Measurements from ENCODE around the gene PMF1. TPM values are rescaled to one million over a fixed set of nuclear protein-coding genes. Genes with fewer than 3 reads are reported as not detected.

Gene PMF1
- total and polyA plus RNA-seq, 2 donors (not counting 3 experiments of a cell fraction or from before 2014, with no cell fraction given), result 58.4 to 134 TPM

DNA sequence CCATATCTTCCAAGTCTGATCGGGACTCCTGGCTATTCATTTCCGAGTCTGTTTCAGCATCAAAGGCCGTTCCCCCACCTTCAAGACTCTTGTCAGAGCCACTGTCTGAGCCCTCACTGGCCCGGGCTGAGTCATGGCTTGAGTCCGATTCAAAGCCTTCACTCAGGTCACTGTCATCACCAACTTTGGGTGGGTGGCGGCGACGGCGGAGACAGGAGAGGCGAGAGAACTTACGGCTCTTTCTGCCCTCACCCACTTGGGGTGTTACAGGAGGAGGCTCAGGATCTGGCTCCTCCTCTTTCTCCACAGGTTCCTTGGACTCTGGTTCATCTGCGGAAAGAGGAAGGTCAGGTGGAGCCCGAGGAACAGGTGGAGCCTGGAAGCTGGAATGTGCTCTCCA is 53.2 kb downstream of the PMF1 start:
- no peak for FAIRE-seq
- dilution Hi-C loops (cut with MboI; ENCODE audit: extremely low pct_ligation_motif_present, low sequenced_read_pairs) (no loop called here), intact Hi-C loops (cut with micrococcal nuclease) (no loop called here)
- BruUV-seq (replicated peaks), result TSS peak; percentile 68
- Histone ChIP-seq H3K9ac (replicated peaks; ENCODE audit: extremely low read depth, insufficient read depth, low read length) (no peak overlapping the region), H3K9me3 (replicated peaks; ENCODE audit: control insufficient read depth, insufficient read depth, low read length) (no peaks in the 10 kb centered on the region), H2AFZ (ENCODE audit: low read depth, low read length) (no peak overlapping the region), H4K20me1 (replicated peaks; ENCODE audit: control insufficient read depth, extremely low read depth, insufficient read depth, low read length) (no peaks in the 10 kb centered on the region), H3K4me1 (ENCODE audit: control insufficient read depth, extremely low read depth, insufficient read depth, low read length) (no peaks in the 10 kb centered on the region), H3K9me1 (replicated peaks; ENCODE audit: control insufficient read depth, extremely low read depth, insufficient read depth, low read length) (no peaks in the 10 kb centered on the region), H3K4me2 (ENCODE audit: insufficient read depth, low read length) (no peak overlapping the region), H3K36me3 (ENCODE audit: control insufficient read depth in 2 of 2, extremely low read depth in 1 of 2, insufficient read depth in 2 of 2, low read length in 2 of 2) (peaks cover 17 to 64% of the 10 kb centered on the region in 2 experiments), H3K4me3 (replicated peaks in 1 of 3; ENCODE audit: insufficient read depth in 1 of 3, low read depth in 1 of 3, low read length in 3 of 3) (no peak overlapping the region), H3K27me3 (ENCODE audit: control insufficient read depth in 2 of 2, insufficient read depth in 2 of 2, low read length in 2 of 2) (no peaks in the 10 kb centered on the region), H3K79me2 (ENCODE audit: control insufficient read depth, insufficient read depth, low read length) (no peaks in the 10 kb centered on the region), H3K27ac (ENCODE audit: insufficient read depth, low read depth, low read length) (no peak overlapping the region)
- DNase-seq (ENCODE audit: low read depth, low spot score), result no peak
- TF ChIP-seq, protein P1, sequence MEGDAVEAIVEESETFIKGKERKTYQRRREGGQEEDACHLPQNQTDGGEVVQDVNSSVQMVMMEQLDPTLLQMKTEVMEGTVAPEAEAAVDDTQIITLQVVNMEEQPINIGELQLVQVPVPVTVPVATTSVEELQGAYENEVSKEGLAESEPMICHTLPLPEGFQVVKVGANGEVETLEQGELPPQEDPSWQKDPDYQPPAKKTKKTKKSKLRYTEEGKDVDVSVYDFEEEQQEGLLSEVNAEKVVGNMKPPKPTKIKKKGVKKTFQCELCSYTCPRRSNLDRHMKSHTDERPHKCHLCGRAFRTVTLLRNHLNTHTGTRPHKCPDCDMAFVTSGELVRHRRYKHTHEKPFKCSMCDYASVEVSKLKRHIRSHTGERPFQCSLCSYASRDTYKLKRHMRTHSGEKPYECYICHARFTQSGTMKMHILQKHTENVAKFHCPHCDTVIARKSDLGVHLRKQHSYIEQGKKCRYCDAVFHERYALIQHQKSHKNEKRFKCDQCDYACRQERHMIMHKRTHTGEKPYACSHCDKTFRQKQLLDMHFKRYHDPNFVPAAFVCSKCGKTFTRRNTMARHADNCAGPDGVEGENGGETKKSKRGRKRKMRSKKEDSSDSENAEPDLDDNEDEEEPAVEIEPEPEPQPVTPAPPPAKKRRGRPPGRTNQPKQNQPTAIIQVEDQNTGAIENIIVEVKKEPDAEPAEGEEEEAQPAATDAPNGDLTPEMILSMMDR (IDR thresholded peaks at IDR 0.05; ENCODE audit: extremely low read depth in 1 of 2, insufficient read depth in 1 of 2, low read depth in 1 of 2, low read length in 2 of 2), result no peak
- TF ChIP-seq FOS (IDR thresholded peaks at IDR 0.05; ENCODE audit: borderline replicate concordance, insufficient read depth, low read length), result no peak
- no peak for TF ChIP-seq GATA2 (IDR thresholded peaks at IDR 0.05; ENCODE audit: insufficient read depth, insufficient read length, low read depth, low read length)
- TF ChIP-seq EZH2 (IDR thresholded peaks at IDR 0.05; ENCODE audit: borderline replicate concordance, low read depth, low read length, severe bottlenecking), result no peak
- TF ChIP-seq, protein P2, sequence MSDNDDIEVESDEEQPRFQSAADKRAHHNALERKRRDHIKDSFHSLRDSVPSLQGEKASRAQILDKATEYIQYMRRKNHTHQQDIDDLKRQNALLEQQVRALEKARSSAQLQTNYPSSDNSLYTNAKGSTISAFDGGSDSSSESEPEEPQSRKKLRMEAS (IDR thresholded peaks at IDR 0.05; ENCODE audit: insufficient read depth, insufficient read length), result no peak
- TF ChIP-seq POLR2AphosphoS5 (IDR thresholded peaks at IDR 0.05; ENCODE audit: insufficient read depth, low read depth, low read length), result no peak
- TF ChIP-seq POLR2A (IDR thresholded peaks at IDR 0.05; ENCODE audit: low read depth, low read length), result no peak
- no peak for TF ChIP-seq MYC (IDR thresholded peaks at IDR 0.05; ENCODE audit: low read depth, low read length)
- TF ChIP-seq JUN (IDR thresholded peaks at IDR 0.05; ENCODE audit: borderline replicate concordance, insufficient read depth, insufficient read length, low read depth), result no peak
- POLR2A ChIA-PET, result no interaction called here
- CTCF ChIA-PET, result no interaction called here

Data from endothelial cell of umbilical vein (primary cell).